Osteocyte (in vitro differentiated cells): Measurements from ENCODE around the gene CNTNAP2. TPM values are rescaled to one million over a fixed set of nuclear protein-coding genes. Genes with fewer than 3 reads are reported as not detected.
"Not testable (repeated sequence)": the region's sequence is repeated elsewhere in the genome, so short reads cannot be mapped to it uniquely, and the experiment has no call there.

Source experiments
- DNase-seq: peaks from one replicate; pipeline ENCODE4 v3.0.0; 2021; ENCODE audit warnings: mixed read lengths; ENCODE audit not compliant: unreplicated experiment; ENCODE audit errors: extremely low spot score
- H3K27ac Mint-ChIP-seq: one replicate; pipeline ENCODE4 v1.8.0; 2021; ENCODE audit warnings: mild to moderate bottlenecking, mixed read lengths; ENCODE audit not compliant: unreplicated experiment
- H3K27me3 Mint-ChIP-seq: one replicate; pipeline ENCODE4 v1.8.0; 2021; ENCODE audit warnings: mixed read lengths; ENCODE audit not compliant: unreplicated experiment
- H3K36me3 Mint-ChIP-seq: one replicate; pipeline ENCODE4 v1.8.0; 2021; ENCODE audit warnings: mixed read lengths; ENCODE audit not compliant: unreplicated experiment
- H3K4me1 Mint-ChIP-seq: one replicate; pipeline ENCODE4 v1.8.0; 2021; ENCODE audit warnings: mixed read lengths; ENCODE audit not compliant: unreplicated experiment
- H3K4me3 Mint-ChIP-seq: one replicate; pipeline ENCODE4 v1.8.0; 2021; ENCODE audit warnings: mild to moderate bottlenecking, moderate library complexity, mixed read lengths; ENCODE audit not compliant: unreplicated experiment
- H3K9me3 Mint-ChIP-seq: one replicate; pipeline ENCODE4 v1.8.0; 2021; ENCODE audit warnings: mixed read lengths; ENCODE audit not compliant: unreplicated experiment
- total RNA-seq: library from RNA; stranded (reverse); gene quantifications from 2 replicates; pipeline ENCODE4 v1.2.1, GENCODE V29; 2021
- TF ChIP-seq, protein P1 (sequence below): fragments of 200-600 bp; sonication (generic); IDR thresholded peaks from 2 replicates; pipeline ENCODE4 v1.5.0; 2021; ENCODE audit warnings: antibody characterized with exemption, mild to moderate bottlenecking, moderate library complexity

Gene CNTNAP2
- total RNA-seq, 1 donor from 2014 or later, result 1.4 TPM

DNA sequence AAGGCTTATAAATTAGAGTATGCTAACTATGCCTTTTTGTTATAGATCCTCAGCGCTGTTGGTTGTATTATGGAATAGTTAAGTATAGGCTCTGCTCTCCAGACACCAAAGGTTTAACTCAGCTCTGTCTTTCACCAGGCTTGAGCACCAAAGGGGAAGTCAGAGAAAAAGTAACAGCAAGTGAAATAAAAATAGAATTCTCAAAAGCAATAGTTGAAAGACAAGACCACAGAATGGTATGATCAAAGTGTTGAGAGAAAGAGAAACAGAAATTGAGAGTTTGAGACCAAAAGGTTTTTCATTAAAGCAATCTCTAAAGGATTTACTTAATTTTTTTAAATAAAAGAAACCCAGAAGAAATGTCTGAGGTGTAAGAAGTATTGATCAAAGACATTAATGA is 1944.1 kb downstream of the CNTNAP2 start:
- TF ChIP-seq, protein P1, sequence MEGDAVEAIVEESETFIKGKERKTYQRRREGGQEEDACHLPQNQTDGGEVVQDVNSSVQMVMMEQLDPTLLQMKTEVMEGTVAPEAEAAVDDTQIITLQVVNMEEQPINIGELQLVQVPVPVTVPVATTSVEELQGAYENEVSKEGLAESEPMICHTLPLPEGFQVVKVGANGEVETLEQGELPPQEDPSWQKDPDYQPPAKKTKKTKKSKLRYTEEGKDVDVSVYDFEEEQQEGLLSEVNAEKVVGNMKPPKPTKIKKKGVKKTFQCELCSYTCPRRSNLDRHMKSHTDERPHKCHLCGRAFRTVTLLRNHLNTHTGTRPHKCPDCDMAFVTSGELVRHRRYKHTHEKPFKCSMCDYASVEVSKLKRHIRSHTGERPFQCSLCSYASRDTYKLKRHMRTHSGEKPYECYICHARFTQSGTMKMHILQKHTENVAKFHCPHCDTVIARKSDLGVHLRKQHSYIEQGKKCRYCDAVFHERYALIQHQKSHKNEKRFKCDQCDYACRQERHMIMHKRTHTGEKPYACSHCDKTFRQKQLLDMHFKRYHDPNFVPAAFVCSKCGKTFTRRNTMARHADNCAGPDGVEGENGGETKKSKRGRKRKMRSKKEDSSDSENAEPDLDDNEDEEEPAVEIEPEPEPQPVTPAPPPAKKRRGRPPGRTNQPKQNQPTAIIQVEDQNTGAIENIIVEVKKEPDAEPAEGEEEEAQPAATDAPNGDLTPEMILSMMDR, result no peak
- H3K36me3 Mint-ChIP-seq, result no peaks in the 10 kb centered on the region
- H3K27me3 Mint-ChIP-seq, result no peaks in the 10 kb centered on the region
- H3K4me1 Mint-ChIP-seq, result no peaks in the 10 kb centered on the region
- no peak for DNase-seq
- H3K27ac Mint-ChIP-seq, result no peak overlapping the region
- no peak overlapping the region for H3K4me3 Mint-ChIP-seq
- H3K9me3 Mint-ChIP-seq, result peaks cover 12% of the 10 kb centered on the region

DNA sequence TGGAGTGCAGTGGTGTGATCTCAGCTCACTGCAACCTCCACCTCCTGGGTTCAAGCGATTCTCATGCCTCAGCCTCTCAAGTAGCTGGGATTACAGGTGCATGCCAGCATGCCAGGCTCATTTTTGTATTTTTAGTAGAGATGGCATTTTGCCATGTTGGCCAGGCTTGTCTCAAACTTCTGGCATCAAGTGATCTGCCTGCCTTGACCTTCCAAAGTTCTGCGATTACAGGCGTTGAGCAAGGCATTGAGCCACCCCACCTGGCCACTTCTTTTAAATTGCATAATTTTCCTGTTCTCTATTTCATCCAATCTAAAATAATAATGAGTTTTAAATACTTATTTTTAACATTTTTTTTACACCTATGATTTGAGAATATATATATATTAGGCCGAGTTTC is 1961.5 kb downstream of the CNTNAP2 start:
- not testable (repeated sequence) for H3K36me3 Mint-ChIP-seq, H3K9me3 Mint-ChIP-seq, H3K27ac Mint-ChIP-seq, H3K27me3 Mint-ChIP-seq, H3K4me1 Mint-ChIP-seq, H3K4me3 Mint-ChIP-seq, DNase-seq

- H3K27ac Mint-ChIP-seq, result no peak overlapping the region
- no peaks in the 10 kb centered on the region for H3K27me3 Mint-ChIP-seq
- no peak overlapping the region for H3K4me3 Mint-ChIP-seq
- H3K36me3 Mint-ChIP-seq, result no peaks in the 10 kb centered on the region
- no peaks in the 10 kb centered on the region for H3K9me3 Mint-ChIP-seq
- TF ChIP-seq, protein P1, result no peak
- no peak for DNase-seq
- H3K4me1 Mint-ChIP-seq, result peaks cover 13% of the 10 kb centered on the region
Measured at GRCh38 chr7:148079206-148080080, 1962.8 kb downstream of the CNTNAP2 start.

GRCh38 chr7:148083448-148083847 is 1966.8 kb downstream of the CNTNAP2 start:
- no peak overlapping the region for H3K27ac Mint-ChIP-seq
- H3K36me3 Mint-ChIP-seq, result no peaks in the 10 kb centered on the region
- DNase-seq, result no peak
- no peak overlapping the region for H3K4me3 Mint-ChIP-seq
- peaks cover 10% of the 10 kb centered on the region for H3K4me1 Mint-ChIP-seq
- TF ChIP-seq, protein P1, result no peak
- peaks cover 5% of the 10 kb centered on the region for H3K9me3 Mint-ChIP-seq
- H3K27me3 Mint-ChIP-seq, result no peaks in the 10 kb centered on the region

DNA sequence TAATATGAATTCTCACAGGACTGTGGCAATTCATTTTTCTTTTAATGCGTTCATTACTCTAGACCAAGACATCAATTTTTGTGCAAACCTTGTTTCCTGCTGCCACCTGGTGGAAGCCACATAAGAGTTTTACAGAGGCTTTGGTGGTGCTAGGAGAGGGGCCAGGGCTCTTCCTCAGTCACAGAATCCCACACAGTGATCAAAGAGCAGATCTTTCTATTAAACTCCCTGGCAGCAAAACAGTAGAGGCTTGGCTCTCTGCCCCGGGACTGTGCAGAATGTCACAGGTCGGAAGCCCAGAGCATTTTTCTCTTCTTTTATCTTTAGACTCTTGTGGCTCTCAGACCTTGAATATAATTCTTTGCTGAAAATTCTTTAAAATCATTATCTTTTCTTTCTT is 1967.5 kb downstream of the CNTNAP2 start:
- DNase-seq, result no peak
- peaks cover 9% of the 10 kb centered on the region for H3K9me3 Mint-ChIP-seq
- H3K4me3 Mint-ChIP-seq, result no peak overlapping the region
- no peaks in the 10 kb centered on the region for H3K27me3 Mint-ChIP-seq
- H3K4me1 Mint-ChIP-seq, result peaks cover 10% of the 10 kb centered on the region
- no peak overlapping the region for H3K27ac Mint-ChIP-seq
- H3K36me3 Mint-ChIP-seq, result no peaks in the 10 kb centered on the region
- TF ChIP-seq, protein P1, result peak; percentile 86
